Measurements from ENCODE around the gene ATP6V1B1.

DNA sequence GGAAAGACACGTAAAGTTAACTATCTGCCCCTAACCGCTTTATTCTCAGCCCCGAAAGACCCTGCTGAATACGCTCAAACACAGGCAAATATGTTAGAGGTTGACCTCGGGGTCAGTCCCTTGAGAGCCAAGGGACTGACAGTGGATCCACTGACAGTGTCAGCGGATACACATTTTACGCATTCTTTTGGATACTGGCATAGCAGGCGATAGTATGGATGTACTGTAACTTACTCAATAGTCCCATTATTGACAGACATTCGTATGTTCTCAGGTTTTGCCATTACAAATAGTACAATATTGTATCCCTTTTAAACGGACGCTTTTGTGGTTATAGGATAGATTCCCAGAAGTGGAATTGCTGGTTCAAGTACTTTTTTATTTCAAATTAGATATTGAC, 13.4 kb downstream of the ATP6V1B1 start:
- TF ChIP-seq, protein P1, sequence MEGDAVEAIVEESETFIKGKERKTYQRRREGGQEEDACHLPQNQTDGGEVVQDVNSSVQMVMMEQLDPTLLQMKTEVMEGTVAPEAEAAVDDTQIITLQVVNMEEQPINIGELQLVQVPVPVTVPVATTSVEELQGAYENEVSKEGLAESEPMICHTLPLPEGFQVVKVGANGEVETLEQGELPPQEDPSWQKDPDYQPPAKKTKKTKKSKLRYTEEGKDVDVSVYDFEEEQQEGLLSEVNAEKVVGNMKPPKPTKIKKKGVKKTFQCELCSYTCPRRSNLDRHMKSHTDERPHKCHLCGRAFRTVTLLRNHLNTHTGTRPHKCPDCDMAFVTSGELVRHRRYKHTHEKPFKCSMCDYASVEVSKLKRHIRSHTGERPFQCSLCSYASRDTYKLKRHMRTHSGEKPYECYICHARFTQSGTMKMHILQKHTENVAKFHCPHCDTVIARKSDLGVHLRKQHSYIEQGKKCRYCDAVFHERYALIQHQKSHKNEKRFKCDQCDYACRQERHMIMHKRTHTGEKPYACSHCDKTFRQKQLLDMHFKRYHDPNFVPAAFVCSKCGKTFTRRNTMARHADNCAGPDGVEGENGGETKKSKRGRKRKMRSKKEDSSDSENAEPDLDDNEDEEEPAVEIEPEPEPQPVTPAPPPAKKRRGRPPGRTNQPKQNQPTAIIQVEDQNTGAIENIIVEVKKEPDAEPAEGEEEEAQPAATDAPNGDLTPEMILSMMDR (IDR thresholded peaks at IDR 0.05; ENCODE audit: low read depth, low read length, poor library complexity, severe bottlenecking), result no peak
- TF ChIP-seq EZH2phosphoT487 (IDR thresholded peaks at IDR 0.05; ENCODE audit: borderline replicate concordance, low read length), result no peak

Data from DOHH2 (cell line).